GM13976 (cell line): Measurements from ENCODE around the gene IRGQ.

Experiments
- DNase-seq: peaks from one replicate; pipeline ENCODE4 v3.0.0; 2012; ENCODE audit warnings: low spot score
- CTCF ChIP-seq: IDR thresholded peaks from 2 replicates; pipeline ENCODE4 v1.5.1; 2012; ENCODE audit warnings: borderline replicate concordance, mild to moderate bottlenecking; ENCODE audit not compliant: insufficient read depth; ENCODE audit errors: extremely low read depth, missing control alignments, control extremely low read depth
- in situ Hi-C: fragments of 300-500 bp; cut with MboI; formaldehyde crosslinking; loops from one replicate; pipeline ENCODE4 v1.12.0; 2022; ENCODE audit warnings: low sequenced_read_pairs, mixed read lengths, inconsistent platforms; ENCODE audit not compliant: unreplicated experiment

The IRGQ gene

GRCh38 chr19:43595999-43596841, at the start of gene IRGQ, which contains the start of gene ZNF576:
Gene IRGQ, minus strand, starts transcription at chr19:43596134. Its CDS starts 796 bp downstream, at chr19:43595338.
Gene ZNF576, plus strand, starts transcription at chr19:43596595. Its CDS starts 514 bp downstream, at chr19:43597109.
- TF ChIP-seq CTCF = no peak
- in situ Hi-C loops = no loop called here
- peak; percentile 99 for DNase-seq

GRCh38 chr19:43644181-43644580, 48.2 kb upstream of the IRGQ start:
- TF ChIP-seq CTCF = no peak
- in situ Hi-C loops = no loop called here
- DNase-seq = no peak

GRCh38 chr19:43643326-43643725, 47.4 kb upstream of the IRGQ start:
- no peak for TF ChIP-seq CTCF
- in situ Hi-C loops = no loop called here
- DNase-seq = no peak

GRCh38 chr19:43642531-43642930, 46.6 kb upstream of the IRGQ start:
- in situ Hi-C loops = no loop called here
- TF ChIP-seq CTCF = no peak
- DNase-seq = no peak

- in situ Hi-C loops = no loop called here
- DNase-seq = no peak
- no peak for TF ChIP-seq CTCF
Measured at GRCh38 chr19:43641333-43641732, 45.4 kb upstream of the IRGQ start.

- TF ChIP-seq CTCF = no peak
- in situ Hi-C loops = no loop called here
- no peak for DNase-seq
Measured at GRCh38 chr19:43640424-43640757, 44.5 kb upstream of the IRGQ start.
